GM10266 (cell line): Measurements from ENCODE around the gene DAB2IP.

Source experiments
- DNase-seq: peaks from one replicate; pipeline ENCODE4 v3.0.0; 2012; ENCODE audit errors: extremely low spot score
- CTCF ChIP-seq: IDR thresholded peaks from 2 replicates; pipeline ENCODE4 v1.5.1; 2012; ENCODE audit warnings: mild to moderate bottlenecking, low read depth; ENCODE audit not compliant: control insufficient read depth, insufficient read depth; ENCODE audit errors: missing control alignments

DAB2IP gene

GRCh38 chr9:121645853-121646807 is 5.3 kb upstream of the DAB2IP start:
- DNase-seq, result no peak
- no peak for TF ChIP-seq CTCF

DNA sequence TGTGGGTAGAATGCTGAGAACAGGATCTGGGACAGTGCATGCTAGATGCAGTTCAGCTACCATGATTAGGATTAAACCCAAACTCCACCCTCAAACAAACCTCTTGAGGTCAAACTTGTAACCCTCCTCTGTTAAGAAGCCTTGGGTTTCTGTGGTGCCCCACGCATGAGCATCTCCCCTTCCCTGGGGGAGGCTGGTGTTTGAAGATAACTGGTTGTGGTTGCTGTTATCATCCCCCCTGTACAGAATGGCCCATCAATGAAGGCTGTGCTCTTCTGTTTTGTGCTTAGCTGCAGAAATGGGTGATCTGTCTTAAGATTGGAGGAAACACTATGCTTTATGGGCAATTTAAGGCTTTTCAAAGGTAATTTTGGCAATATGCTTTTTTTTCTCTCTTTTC is 4.4 kb upstream of the DAB2IP start:
- no peak for DNase-seq
- TF ChIP-seq CTCF, result no peak

GRCh38 chr9:121648172-121648571 is 3.3 kb upstream of the DAB2IP start:
- no peak for DNase-seq
- TF ChIP-seq CTCF, result no peak

GRCh38 chr9:121648799-121649198 is 2.6 kb upstream of the DAB2IP start:
- TF ChIP-seq CTCF, result no peak
- DNase-seq, result no peak

DNA sequence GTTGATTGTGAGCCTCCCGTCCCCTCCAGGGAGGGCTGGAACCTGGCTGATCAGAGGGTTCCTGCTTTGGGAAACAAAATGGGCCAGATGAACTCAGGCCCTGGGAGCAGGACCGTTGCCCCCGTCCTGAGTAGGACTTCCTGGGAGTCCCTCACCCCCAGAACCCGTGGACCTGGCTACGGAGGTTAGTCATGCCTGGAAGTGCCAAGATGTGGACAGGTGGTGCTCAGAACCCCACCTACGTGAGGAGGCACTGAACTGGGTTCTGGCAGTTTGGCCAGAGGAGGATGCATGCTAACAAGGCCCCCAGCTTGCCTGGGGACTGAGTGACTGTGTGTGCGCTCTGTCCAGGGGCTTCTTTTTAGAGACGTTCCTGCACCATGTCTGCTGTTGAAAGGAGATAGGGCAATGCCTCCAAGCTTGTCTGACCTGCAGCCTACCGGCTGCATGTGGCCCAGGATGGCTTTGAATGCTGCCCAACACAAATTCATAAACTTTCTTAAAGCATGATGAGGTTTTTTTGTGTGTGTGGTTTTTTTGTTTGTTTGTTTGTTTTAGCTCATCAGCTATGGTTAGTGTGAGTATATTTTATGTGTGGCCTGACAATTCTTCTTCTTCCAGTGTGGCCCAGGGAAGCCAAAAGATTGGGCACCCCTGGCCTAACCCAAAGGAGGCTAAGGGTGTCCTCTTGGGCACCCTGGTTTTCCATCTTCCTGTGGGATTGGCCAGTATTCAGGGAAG is 1.8 kb upstream of the DAB2IP start:
- TF ChIP-seq CTCF, result no peak
- no peak for DNase-seq

- no peak for DNase-seq
- no peak for TF ChIP-seq CTCF
Measured at GRCh38 chr9:121650217-121651007, 1.0 kb upstream of the DAB2IP start.
